Brain microvascular endothelial cell (primary cell): ENCODE results near the gene CXCL1.

Source experiments
- DNase-seq: peaks from one replicate; pipeline ENCODE4 v3.0.0-alpha.2; 2020
- H3K27ac ChIP-seq: fragments of 250-450 bp; sonication (Bioruptor Pico); 2 replicates; pipeline ENCODE4 v1.5.1; 2020; ENCODE audit warnings: mild to moderate bottlenecking, moderate library complexity
- H3K27me3 ChIP-seq: fragments of 250-450 bp; sonication (Bioruptor Pico); replicated peaks from 2 replicates; pipeline ENCODE4 v1.5.1; 2020; ENCODE audit warnings: mild to moderate bottlenecking
- H3K36me3 ChIP-seq: fragments of 250-450 bp; sonication (Bioruptor Pico); replicated peaks from 2 replicates; pipeline ENCODE4 v1.5.1; 2020; ENCODE audit warnings: mild to moderate bottlenecking
- H3K4me3 ChIP-seq: 2 replicates; pipeline ENCODE4 v1.5.1; 2011; ENCODE audit warnings: low read depth, mild to moderate bottlenecking, control low read depth, low read length, moderate library complexity
- in situ Hi-C: cut with HindIII; loops from 2 replicates; pipeline ENCODE4 v1.10.0; 2017; ENCODE audit warnings: low sequenced_read_pairs, low pct_ligation_motif_present
- TF ChIP-seq, protein P1 (sequence below): IDR thresholded peaks from 2 replicates; pipeline ENCODE4 v1.5.1; 2011; ENCODE audit warnings: low read depth, mild to moderate bottlenecking, moderate library complexity, low read length, control low read depth, inconsistent platforms; ENCODE audit errors: missing control alignments

The CXCL1 gene

DNA sequence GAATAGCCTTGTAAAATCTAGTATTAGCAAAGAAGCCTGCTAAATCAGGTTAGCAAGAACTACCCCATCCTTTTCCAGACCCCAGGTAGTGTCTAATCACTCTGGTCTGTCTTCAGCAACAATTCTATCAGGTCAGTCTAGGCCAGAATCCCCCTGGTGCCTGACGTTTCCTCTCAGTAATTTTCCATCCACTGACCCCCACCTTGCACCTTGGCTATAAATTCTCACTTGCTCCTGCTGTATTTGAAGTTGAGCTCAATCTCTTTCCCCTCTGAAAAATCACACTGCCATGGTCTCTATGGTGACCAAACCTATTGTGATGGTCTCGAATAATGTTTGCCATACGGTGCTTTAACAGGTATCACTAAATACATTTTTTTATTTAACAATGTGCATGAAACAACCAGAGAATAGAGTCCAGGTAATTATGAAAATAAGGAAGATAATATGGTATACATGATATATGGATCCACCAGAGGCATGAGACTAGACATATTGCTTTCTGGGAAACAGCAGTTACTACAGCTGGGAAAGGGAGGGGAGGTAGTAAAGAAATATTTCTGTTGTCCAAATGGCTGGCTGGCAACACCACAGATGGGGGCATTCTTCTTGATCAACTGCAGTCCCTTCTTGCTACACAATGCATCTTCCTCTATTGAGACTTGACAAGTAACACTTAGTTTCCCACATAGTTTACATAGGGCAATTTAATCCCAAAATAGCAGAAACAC, 33.8 kb downstream of the CXCL1 start:
- DNase-seq = no peak
- H3K4me3 ChIP-seq = no peak overlapping the region
- no peaks in the 10 kb centered on the region for H3K36me3 ChIP-seq
- TF ChIP-seq, protein P1, sequence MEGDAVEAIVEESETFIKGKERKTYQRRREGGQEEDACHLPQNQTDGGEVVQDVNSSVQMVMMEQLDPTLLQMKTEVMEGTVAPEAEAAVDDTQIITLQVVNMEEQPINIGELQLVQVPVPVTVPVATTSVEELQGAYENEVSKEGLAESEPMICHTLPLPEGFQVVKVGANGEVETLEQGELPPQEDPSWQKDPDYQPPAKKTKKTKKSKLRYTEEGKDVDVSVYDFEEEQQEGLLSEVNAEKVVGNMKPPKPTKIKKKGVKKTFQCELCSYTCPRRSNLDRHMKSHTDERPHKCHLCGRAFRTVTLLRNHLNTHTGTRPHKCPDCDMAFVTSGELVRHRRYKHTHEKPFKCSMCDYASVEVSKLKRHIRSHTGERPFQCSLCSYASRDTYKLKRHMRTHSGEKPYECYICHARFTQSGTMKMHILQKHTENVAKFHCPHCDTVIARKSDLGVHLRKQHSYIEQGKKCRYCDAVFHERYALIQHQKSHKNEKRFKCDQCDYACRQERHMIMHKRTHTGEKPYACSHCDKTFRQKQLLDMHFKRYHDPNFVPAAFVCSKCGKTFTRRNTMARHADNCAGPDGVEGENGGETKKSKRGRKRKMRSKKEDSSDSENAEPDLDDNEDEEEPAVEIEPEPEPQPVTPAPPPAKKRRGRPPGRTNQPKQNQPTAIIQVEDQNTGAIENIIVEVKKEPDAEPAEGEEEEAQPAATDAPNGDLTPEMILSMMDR = no peak
- no peaks in the 10 kb centered on the region for H3K27me3 ChIP-seq
- H3K27ac ChIP-seq = no peak overlapping the region
- in situ Hi-C loops = no loop called here

DNA sequence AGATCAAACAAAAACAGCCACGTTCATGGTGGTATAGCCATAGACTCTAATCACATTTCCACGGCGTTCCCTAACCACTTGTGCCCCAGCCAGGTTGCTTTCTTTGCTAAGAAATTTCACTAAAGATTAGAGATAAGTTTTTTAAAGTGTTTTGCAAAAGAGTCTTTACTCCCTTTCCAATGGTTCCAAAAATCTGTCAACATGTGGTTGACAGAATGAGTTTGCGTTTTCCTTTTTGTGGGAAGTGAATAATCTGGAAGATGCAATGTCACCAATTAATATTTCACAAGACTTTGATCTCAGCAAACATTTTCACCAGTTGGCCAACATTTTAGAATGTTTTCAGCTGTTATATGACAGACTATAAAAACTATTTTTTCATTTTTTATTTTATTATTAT, 35.3 kb downstream of the CXCL1 start:
- no peak for DNase-seq
- in situ Hi-C loops = no loop called here
- Histone ChIP-seq H3K27me3 (no peaks in the 10 kb centered on the region), H3K27ac (no peak overlapping the region), H3K4me3 (no peak overlapping the region), H3K36me3 (no peaks in the 10 kb centered on the region)
- TF ChIP-seq, protein P1 = no peak

DNA sequence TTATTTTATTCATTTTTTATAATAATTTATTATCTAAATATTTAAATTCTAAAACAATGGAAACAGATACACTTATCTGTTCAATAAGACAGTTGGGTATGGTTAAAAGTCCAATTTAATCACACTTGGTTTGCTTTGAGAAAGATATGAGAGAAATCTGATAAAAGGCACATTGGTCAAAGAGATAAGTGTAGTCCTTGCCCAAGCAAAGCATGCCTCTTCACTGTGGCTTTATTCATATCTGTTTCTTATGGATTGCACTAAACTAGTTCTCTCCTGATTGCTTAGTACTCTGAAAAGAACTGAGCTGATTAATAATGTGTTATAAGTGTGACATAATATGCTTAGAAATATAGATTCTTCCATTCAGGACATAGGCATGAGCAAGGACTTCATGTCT, 39.8 kb downstream of the CXCL1 start:
- H3K36me3 ChIP-seq = no peaks in the 10 kb centered on the region
- H3K27me3 ChIP-seq = no peaks in the 10 kb centered on the region
- in situ Hi-C loops = no loop called here
- no peak overlapping the region for H3K4me3 ChIP-seq
- DNase-seq = no peak
- TF ChIP-seq, protein P1 = no peak
- H3K27ac ChIP-seq = no peak overlapping the region

DNA sequence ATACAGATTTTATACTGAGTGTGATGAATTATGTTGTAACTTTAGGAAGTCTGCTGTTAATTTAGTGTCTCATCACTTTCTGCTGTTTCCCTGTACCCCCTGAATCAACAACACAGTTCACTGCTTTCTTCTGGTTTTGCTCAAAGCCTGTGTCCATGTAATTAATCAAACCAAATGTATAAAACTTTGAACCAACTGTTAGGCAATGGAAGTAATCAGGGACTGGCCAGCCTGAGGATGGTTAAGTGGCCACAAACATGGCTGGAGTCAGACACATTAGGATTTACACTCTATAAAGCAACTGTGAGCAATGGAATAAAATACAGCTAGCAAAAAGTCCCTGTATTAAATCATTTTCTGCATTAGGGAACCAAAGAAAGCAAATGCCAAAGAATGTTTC, 42.6 kb downstream of the CXCL1 start:
- Histone ChIP-seq H3K27ac (no peak overlapping the region), H3K27me3 (no peaks in the 10 kb centered on the region), H3K36me3 (no peaks in the 10 kb centered on the region), H3K4me3 (no peak overlapping the region)
- TF ChIP-seq, protein P1 = no peak
- no peak for DNase-seq
- in situ Hi-C loops = no loop called here

DNA sequence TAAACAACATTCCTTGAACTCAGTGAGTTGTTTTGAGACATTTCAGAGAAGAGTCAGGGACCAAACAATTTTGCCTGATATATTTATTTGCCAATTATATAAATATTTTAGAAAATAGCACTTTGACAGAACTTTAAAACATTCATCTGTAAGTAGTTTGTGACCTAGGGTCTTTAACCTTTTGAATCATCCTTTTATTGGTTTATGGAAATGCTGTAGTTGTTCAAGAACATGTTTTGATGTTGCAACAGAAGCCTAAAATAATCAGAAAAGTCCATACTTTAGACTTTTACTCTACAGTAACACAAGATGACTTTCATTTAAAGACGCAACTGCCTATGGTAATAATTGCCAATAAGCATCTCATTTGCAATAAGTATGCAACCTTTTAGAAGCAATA, 43.0 kb downstream of the CXCL1 start:
- no peak overlapping the region for H3K27ac ChIP-seq
- no peak for DNase-seq
- in situ Hi-C loops = no loop called here
- TF ChIP-seq, protein P1 = no peak
- H3K4me3 ChIP-seq = no peak overlapping the region
- no peaks in the 10 kb centered on the region for H3K36me3 ChIP-seq
- H3K27me3 ChIP-seq = no peaks in the 10 kb centered on the region

DNA sequence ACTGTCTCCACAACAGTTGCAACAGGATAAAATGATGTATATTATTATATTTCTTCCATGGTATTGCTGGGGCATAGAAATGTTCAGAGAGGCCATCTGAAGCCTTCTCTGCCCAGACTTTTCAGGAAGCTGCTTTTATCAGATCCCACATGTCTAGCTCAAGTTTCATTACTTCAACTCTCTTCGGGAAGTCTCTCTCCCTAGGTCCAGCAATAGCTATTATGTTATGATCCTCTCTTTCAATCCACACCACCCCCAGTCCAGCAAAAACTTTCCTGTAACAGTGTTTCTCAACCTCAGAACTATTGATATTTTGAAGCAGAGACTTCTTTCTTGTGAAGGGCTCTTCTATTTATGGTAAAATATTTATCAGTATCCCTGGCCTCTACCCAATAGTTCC, 44.9 kb downstream of the CXCL1 start:
- H3K27ac ChIP-seq = no peak overlapping the region
- H3K27me3 ChIP-seq = no peaks in the 10 kb centered on the region
- no peak overlapping the region for H3K4me3 ChIP-seq
- TF ChIP-seq, protein P1 = no peak
- H3K36me3 ChIP-seq = no peaks in the 10 kb centered on the region
- DNase-seq = no peak
- in situ Hi-C loops = no loop called here
